ENCODE results near the gene RGS9.

GRCh38 chr17:65101371-65101770 lies 35.8 kb upstream of the RGS9 start:
- TF ChIP-seq TARDBP (IDR thresholded peaks at IDR 0.05), result no peak
- no peak for TF ChIP-seq ELF4 (IDR thresholded peaks at IDR 0.05)
- TF ChIP-seq LEF1 (IDR thresholded peaks at IDR 0.05; ENCODE audit: borderline replicate concordance), result no peak
- no peak for TF ChIP-seq SP1 (IDR thresholded peaks at IDR 0.05)
- no peak for TF ChIP-seq NFRKB (IDR thresholded peaks at IDR 0.05)

All from HEK293T (cell line).